HAP-1 (cell line): ENCODE results near the gene DNAH11.

Experiments used
- DNase-seq, 2 experiments: peaks; one replicate each; pipeline ENCODE4 v3.0.0-alpha.2; 2016 to 2020; ENCODE audit warnings: low spot score in 2 of 2
- H3K27me3 ChIP-seq: fragments of 250-450 bp; sonication (Bioruptor Pico); 2 replicates; pipeline ENCODE4 v1.5.1; 2020; ENCODE audit warnings: low read depth, mild to moderate bottlenecking, moderate library complexity
- H3K36me3 ChIP-seq: fragments of 250-450 bp; sonication (Bioruptor Pico); replicated peaks from 2 replicates; pipeline ENCODE4 v1.5.1; 2020; ENCODE audit warnings: mild to moderate bottlenecking
- H3K4me1 ChIP-seq: fragments of 250-450 bp; sonication (Bioruptor Pico); 2 replicates; pipeline ENCODE4 v1.5.1; 2020; ENCODE audit warnings: mild to moderate bottlenecking
- H3K4me3 ChIP-seq: fragments of 250-450 bp; sonication (Bioruptor Pico); 2 replicates; pipeline ENCODE4 v1.5.1; 2020; ENCODE audit warnings: mild to moderate bottlenecking, moderate library complexity
- H3K9me3 ChIP-seq: fragments of 250-450 bp; sonication (Bioruptor Pico); 2 replicates; pipeline ENCODE4 v1.5.1; 2020; ENCODE audit warnings: mild to moderate bottlenecking, moderate library complexity
- in situ Hi-C: fragments of 300-500 bp; cut with MboI; formaldehyde crosslinking; loops from 3 replicates; pipeline ENCODE4 v1.14.3; 2020; ENCODE audit warnings: low sequenced_read_pairs, inconsistent platforms, mixed read lengths

The DNAH11 gene

DNA sequence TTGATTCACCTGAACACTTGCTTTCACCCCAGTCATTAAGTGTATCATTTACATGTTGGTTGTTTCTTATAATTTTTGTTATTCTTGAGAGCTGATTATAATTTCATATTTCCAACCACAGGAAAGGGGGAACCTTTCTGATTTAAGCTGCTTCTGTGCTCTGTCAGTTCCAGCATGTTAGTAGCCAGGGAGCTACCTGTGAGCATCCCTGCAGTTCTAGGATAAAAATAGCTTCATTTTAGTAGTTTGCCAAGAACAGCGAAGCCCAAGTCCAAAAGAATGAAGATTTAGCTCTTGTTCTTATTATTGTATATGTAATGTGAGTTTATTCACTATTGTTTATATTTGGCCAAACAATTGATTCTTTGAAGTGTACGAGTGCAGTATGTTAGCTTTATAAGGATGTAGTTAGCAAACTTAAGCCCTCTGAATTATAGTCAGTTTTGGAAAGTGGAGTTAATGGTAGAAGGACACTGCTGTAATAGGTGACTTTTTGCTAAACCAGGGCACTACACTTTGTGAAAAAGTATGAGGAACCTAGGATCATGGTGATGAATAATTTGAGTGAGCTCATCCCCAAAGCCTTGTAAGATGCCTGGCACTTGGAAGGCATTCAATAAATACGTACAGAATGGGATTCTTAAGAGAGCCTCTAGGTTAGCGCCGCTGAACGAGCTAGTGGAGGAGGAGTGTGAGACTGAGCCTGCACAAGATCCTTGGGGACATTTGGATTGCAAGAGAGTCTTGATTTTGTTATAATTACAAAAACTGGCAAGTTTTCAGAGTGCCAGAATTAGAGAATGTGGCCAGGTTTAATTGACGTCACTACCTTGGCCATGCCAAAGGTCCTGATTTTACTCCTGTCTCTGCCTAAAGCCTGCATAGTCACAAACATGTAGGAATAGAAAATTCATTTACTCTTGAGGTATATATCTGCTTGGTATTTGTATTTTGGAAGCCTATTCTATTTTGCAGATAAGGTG is 29.8 kb downstream of the DNAH11 start:
- no peak for DNase-seq
- Histone ChIP-seq H3K36me3 (no peaks in the 10 kb centered on the region), H3K4me3 (no peak overlapping the region), H3K27me3 (no peaks in the 10 kb centered on the region), H3K9me3 (no peaks in the 10 kb centered on the region), H3K4me1 (no peaks in the 10 kb centered on the region)
- in situ Hi-C loops = no loop called here

DNA sequence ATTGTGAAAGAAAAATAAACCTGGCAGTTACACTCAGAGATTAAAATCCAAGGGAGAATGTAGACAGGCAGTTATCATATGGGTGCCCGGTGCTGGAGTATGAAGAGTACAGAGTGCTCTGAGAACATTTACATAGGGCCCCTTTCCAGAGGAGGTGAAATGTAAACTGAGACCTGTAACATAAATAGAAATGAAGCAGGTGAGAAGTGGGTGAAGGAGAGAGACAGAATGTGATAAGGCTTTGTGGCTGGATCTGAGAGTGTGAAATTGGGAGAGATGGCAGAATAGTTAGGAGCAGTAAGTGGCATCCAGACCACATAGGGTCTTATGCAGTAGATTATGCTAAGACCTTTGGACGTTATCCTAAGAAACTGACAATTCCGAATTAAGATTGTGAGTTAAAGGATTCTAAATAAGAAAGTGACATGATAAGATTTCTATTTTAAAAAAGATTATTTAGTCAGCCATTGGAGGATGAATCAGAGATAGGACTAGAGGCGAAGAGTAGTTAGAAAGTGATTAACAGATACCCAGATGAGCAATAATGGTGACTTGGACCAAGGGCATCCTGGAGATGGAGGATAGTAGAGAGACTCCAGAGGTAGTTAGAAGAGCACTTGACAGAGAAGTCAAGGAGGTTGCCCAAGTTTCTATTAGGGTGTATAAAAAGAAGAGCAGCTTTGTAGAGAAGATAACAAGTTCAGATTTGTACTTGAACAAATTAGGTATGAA is 36.7 kb downstream of the DNAH11 start:
- DNase-seq = no peak
- H3K27me3 ChIP-seq = no peaks in the 10 kb centered on the region
- no peak overlapping the region for H3K4me3 ChIP-seq
- no peaks in the 10 kb centered on the region for H3K4me1 ChIP-seq
- in situ Hi-C loops = no loop called here
- H3K36me3 ChIP-seq = no peaks in the 10 kb centered on the region
- no peaks in the 10 kb centered on the region for H3K9me3 ChIP-seq

DNA sequence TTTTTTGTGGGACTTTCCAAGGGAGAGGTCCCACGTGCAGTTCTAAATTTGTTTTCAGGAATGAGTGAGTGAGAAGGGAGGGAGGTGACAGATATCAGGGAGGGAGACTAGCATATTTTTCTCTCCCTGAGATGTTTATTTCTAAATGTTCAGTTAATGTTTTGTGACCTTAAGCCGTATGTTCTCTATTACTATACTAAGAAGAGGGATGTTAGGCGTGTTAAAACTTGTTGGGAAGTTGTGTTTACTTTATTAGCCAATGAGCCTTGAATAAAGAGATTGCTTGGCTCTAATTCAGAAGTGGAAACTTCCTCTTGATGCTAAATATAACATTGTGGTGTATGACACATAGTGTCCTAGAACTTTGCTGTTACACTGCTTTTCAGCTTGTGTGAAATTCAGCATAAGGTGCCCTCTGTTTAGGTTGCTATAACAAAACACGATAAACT is 37.3 kb downstream of the DNAH11 start:
- Histone ChIP-seq H3K36me3 (no peaks in the 10 kb centered on the region), H3K4me1 (no peaks in the 10 kb centered on the region), H3K9me3 (no peaks in the 10 kb centered on the region), H3K27me3 (no peaks in the 10 kb centered on the region), H3K4me3 (no peak overlapping the region)
- no peak for DNase-seq
- in situ Hi-C loops = no loop called here

DNA sequence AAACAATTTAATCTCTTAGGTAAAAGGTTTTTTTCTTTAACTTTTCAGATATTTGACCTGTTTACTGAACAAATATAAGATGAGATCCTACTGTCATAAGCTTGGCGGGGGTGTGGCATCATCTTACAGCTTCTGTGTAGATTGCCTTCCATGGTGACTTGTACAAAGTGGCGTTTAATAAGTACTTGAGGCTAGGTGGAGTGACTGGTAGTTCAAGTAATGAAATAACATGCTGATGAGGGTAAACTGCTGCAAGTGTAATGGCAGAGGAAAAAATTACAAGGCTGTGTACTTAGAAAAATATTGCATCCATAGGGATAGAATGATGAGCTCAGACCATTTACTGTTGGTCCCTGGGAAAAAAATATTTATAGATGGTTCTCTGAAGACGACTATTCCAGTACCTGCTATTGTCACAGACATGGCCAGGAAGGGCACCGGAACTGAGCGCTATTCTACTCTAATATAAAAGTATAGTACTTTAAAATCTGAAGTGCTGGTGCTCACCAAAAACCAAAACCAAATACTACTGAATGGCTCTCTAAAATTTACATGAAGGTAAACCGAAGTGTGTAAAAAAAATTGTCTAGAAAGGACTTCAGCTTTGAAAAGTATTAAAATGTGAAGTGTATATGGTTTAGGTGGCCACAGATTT is 42.4 kb downstream of the DNAH11 start:
- Histone ChIP-seq H3K36me3 (no peaks in the 10 kb centered on the region), H3K4me3 (no peak overlapping the region), H3K9me3 (no peaks in the 10 kb centered on the region), H3K4me1 (no peaks in the 10 kb centered on the region), H3K27me3 (no peaks in the 10 kb centered on the region)
- in situ Hi-C loops = no loop called here
- DNase-seq = no peak

DNA sequence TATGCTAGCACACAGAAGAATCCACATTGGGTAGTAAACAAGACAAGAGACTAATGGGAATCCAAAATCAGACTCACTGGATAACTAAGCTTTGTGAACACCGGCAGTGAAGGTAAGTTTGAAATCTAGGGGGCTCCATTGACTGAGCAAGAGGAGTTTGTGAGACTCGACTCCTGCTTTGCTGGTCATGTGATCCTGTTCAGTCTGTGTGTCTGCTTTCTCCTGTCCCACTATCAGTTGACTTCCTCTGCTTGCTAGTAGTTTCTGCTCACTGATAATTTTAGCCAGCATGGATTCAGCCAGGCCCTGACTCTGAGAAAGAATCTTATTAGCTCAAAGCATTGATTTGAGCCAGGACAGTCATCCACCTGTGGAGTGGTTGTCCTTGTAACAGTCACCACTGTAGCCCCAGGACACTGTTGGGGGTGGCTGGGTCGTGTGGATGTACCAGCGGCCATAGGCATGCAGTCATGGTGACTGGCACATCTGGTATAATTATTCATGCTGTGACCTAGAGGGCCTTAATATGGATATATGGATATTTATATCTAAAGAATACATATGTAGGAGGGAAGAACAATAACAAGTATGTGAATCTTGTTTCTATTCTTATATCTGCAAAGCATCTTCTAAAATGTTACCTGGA is 44.4 kb downstream of the DNAH11 start:
- no peak for DNase-seq
- in situ Hi-C loops = no loop called here
- no peaks in the 10 kb centered on the region for H3K27me3 ChIP-seq

DNA sequence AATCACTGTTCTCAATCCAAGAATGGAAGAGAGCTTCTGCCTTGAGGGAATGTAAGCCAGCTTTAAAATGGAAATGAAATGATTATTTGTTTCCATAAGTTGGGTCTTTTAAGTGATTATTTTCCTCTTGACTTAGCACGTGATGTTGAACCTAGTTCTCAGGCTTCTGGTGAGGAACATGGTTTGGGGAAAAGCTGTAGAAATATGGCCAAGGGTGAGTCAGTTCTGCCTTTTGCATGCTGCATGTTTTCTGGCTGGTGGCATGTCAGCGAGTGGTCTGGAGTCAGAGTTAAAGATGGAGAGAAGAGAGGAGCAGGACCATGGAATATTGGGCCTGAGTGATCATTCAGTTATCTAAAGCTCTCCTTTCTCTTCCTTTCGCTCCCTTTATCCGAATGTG is 54.0 kb downstream of the DNAH11 start:
- Histone ChIP-seq H3K36me3 (no peaks in the 10 kb centered on the region), H3K27me3 (no peaks in the 10 kb centered on the region), H3K4me3 (no peak overlapping the region), H3K4me1 (no peaks in the 10 kb centered on the region), H3K9me3 (no peaks in the 10 kb centered on the region)
- DNase-seq = no peak
- in situ Hi-C loops = no loop called here

More for the DNA sequence above, 44.4 kb downstream of the DNAH11 start:
- H3K4me1 ChIP-seq = no peaks in the 10 kb centered on the region
- H3K36me3 ChIP-seq = no peaks in the 10 kb centered on the region
- H3K4me3 ChIP-seq = no peak overlapping the region
- no peaks in the 10 kb centered on the region for H3K9me3 ChIP-seq

DNA sequence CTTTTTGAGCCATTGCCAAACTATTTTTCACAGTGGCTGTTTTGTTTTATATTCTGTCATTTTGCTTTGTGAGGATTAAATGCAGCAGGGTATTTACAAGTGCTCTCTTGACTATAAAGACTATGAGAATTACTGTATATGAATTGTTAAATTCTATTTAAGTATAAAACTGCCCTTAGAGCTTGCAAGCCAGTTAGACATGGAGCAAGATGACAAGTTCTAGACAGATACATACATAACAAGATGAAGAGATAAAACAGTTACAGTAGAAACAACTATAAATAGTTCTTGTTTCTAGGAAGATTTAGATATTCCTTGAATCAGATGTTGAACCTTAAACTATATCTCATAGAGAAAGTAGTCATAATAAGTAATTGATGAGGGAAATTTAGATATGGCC is 60.6 kb downstream of the DNAH11 start:
- H3K4me3 ChIP-seq = no peak overlapping the region
- H3K9me3 ChIP-seq = no peaks in the 10 kb centered on the region
- H3K27me3 ChIP-seq = no peaks in the 10 kb centered on the region
- no peaks in the 10 kb centered on the region for H3K4me1 ChIP-seq
- H3K36me3 ChIP-seq = no peaks in the 10 kb centered on the region
- DNase-seq = no peak
- in situ Hi-C loops = no loop called here

DNA sequence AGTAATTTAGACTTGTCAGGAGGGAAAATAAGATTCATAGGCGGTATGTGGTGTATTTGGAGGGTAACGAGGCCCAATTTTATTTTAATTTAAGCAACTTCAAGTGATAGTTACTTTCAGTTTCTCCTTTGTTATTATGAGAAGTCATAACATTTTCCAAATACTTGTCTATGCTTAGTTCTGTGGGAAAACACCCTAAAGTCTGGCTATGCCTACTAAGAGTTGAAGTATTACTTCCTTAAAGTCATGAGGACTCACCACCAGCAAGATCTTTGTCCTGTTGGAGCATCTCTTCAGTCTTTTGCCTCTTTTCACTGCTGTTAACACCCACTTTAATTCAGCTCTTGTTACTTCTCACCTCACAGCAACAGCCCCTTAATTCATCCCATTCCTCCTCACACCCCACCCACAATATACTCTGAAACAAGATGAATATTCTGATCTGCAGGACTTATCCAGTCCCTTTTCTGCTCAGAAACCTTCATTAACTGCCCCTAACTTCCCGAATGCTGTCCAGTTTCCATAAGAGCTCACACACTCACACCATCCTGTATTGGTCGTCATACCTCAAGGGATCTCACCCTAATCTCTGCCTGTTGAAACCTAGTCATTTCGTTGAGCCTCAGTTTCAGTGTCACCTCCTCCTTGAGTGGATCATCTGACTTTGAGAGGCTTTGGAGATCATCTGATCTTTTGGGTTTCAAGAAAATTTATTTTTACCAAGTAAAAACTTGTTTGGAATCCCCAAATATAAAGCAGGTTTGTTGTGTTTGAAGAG is 61.3 kb downstream of the DNAH11 start:
- DNase-seq = no peak
- Histone ChIP-seq H3K4me3 (no peak overlapping the region), H3K4me1 (no peaks in the 10 kb centered on the region), H3K9me3 (no peaks in the 10 kb centered on the region), H3K36me3 (no peaks in the 10 kb centered on the region), H3K27me3 (no peaks in the 10 kb centered on the region)
- in situ Hi-C loops = no loop called here

DNA sequence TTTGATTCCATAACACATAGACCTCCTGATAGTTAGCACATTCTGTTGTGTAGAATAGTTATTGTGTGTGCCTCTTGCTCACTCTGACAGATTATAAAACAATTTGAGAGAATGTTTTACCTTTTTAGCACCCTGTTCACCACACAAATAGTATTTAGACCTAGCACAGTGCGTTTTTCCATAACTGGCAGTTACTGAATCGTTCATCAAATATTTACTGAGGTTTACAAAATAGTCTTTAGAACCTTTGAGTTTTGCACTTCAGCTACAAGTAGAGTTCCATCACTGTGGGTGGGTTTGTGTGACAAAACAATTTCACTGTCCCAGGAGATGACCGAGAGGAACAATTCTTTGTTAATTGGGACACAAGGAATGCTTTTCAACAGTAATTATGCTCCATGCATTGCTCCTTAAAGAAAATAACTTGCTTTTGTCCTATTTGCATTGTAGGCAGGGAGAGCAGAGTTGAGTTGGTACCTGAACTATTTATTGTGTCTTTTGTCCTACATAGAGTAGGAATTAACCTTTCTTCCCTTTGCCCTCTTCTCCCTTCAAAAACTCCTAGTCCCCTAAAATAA is 62.3 kb downstream of the DNAH11 start:
- in situ Hi-C loops = no loop called here

DNA sequence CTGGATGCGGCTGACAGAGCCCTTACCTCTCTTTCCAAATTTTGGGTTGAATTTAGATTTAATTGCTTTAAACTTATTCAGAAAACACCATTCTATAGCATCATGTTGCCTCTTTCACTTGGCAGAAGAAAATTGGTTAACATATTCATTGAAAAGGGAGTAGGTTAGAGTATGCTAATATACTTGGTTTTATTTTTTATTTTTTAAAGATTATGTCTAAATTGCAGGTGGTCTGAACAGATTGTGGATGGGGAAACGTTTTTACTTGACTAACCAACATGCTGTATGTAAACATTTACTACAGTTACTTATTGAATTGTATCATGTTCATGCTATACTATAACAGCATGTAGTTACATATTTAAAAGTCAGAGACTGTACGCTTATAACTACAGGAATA is 65.6 kb downstream of the DNAH11 start:
- no peak for DNase-seq
- in situ Hi-C loops = no loop called here
- no peaks in the 10 kb centered on the region for H3K9me3 ChIP-seq
- H3K4me1 ChIP-seq = no peaks in the 10 kb centered on the region
- H3K4me3 ChIP-seq = no peak overlapping the region
- no peaks in the 10 kb centered on the region for H3K36me3 ChIP-seq
- no peaks in the 10 kb centered on the region for H3K27me3 ChIP-seq

More for the DNA sequence above, 62.3 kb downstream of the DNAH11 start:
- H3K4me3 ChIP-seq = no peak overlapping the region
- DNase-seq = no peak
- no peaks in the 10 kb centered on the region for H3K4me1 ChIP-seq
- no peaks in the 10 kb centered on the region for H3K9me3 ChIP-seq
- H3K27me3 ChIP-seq = no peaks in the 10 kb centered on the region
- H3K36me3 ChIP-seq = no peaks in the 10 kb centered on the region

DNA sequence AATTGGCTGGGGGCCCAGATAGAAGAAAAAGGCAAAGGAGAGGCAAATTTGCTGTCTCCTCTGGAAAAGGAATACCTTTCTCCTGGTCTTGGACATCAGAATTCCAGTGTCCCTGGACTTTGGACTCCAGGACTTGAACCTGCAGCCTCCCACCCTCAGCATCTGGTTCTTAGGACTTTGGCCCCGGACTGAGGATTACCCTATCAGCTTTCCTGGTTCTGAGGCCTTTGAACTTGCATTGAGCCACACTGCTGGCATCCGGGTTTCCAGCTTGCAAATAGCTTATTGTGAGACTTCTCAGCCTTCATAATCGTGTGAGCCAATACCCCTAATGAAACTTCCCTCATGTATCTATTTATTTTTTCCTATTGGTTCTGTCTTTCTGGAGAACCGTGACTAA is 68.3 kb downstream of the DNAH11 start:
- Histone ChIP-seq H3K4me1 (no peaks in the 10 kb centered on the region), H3K9me3 (no peaks in the 10 kb centered on the region), H3K36me3 (no peaks in the 10 kb centered on the region), H3K27me3 (no peaks in the 10 kb centered on the region), H3K4me3 (no peak overlapping the region)
- no peak for DNase-seq
- in situ Hi-C loops = no loop called here

DNA sequence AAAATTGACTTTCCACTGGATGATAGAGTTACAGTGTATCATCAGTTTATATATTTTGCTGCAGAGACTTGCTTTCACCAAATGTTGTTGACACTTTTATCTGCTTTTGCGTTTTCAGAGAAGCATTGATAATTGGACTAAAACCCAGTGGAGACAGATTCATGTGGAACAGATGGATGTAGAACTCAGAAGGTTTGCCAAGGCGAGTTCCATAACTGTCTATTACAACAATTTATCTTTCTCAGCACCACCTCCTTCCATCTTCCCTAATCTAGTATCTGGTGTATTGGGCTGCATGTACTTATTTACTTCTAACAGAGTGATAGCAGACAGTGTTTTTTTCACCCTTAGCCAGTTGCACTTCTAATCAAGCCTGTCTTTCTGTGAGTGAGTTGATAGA is 73.3 kb downstream of the DNAH11 start:
- no peaks in the 10 kb centered on the region for H3K27me3 ChIP-seq
- no peaks in the 10 kb centered on the region for H3K4me1 ChIP-seq
- H3K9me3 ChIP-seq = no peaks in the 10 kb centered on the region
- no peaks in the 10 kb centered on the region for H3K36me3 ChIP-seq
- in situ Hi-C loops = no loop called here
- no peak for DNase-seq
- H3K4me3 ChIP-seq = no peak overlapping the region
